B cell (primary cell): ENCODE measurements around the gene TMEM156. TPM values are rescaled to one million over a fixed set of nuclear protein-coding genes. Genes with fewer than 3 reads are reported as not detected.

ENCODE experiments used
- ATAC-seq: fragments of 200-7000 bp; cut with Tn5 transposase; one replicate; pipeline ENCODE4 v1.10.0; 2021; ENCODE audit warnings: low read depth, mild to moderate bottlenecking, moderate number of reproducible peaks, moderate library complexity
- CTCF ChIA-PET: fragments of 350-600 bp; sonication (Branson Sonifier 250); formaldehyde crosslinking; loops from one replicate; lab custom pipeline; 2021; ENCODE audit warnings: antibody characterized with exemption, inconsistent platforms; lab: Charles Lee
- POLR2A ChIA-PET: fragments of 350-600 bp; sonication (Branson Sonifier 250); formaldehyde crosslinking; loops from one replicate; lab custom pipeline; 2021; ENCODE audit warnings: antibody characterized with exemption; lab: Charles Lee
- DNase-seq: peaks from one replicate; pipeline ENCODE4 v3.0.0; 2013
- H2AFZ ChIP-seq: 2 replicates; pipeline ENCODE4 v1.6.1; 2012; ENCODE audit warnings: mild to moderate bottlenecking, low read depth, low read length; ENCODE audit not compliant: insufficient read depth, poor library complexity, severe bottlenecking
- H3K27ac ChIP-seq, 2 donors: 1 replicate in 1 of 2; 2 replicates in 1 of 2; pipeline ENCODE4 v1.5.1; 2012 to 2013; ENCODE audit warnings: low read length in 2 of 2, mild to moderate bottlenecking in 2 of 2, moderate library complexity in 1 of 2
- H3K27me3 ChIP-seq, 4 experiments: fragments of 200-600 bp in 1 of 4; sonication (generic) in 1 of 4; replicated peaks in 1 of 4; 1 replicate in 2 of 4; 2 replicates in 2 of 4; pipeline versions ENCODE4 v1.6.1 to v1.7.0; 2013 to 2016; ENCODE audit warnings: low read length in 3 of 4, mild to moderate bottlenecking in 2 of 4, mixed read lengths in 1 of 4, moderate library complexity in 1 of 4; ENCODE audit not compliant: insufficient read depth in 4 of 4, control insufficient read depth in 3 of 4; ENCODE audit errors: control extremely low read depth in 1 of 4
- H3K36me3 ChIP-seq, 2 experiments: replicated peaks in 1 of 2; 1 replicate in 1 of 2; 2 replicates in 1 of 2; pipeline versions ENCODE4 v1.6.1 to v1.7.1; 2013; ENCODE audit warnings: low read length in 1 of 2; ENCODE audit not compliant: insufficient read depth in 2 of 2, control insufficient read depth in 1 of 2; ENCODE audit errors: control extremely low read depth in 1 of 2, extremely low read depth in 1 of 2
- H3K4me1 ChIP-seq, 2 donors: fragments of 200-600 bp in 1 of 2; sonication (generic) in 1 of 2; 1 replicate in 1 of 2; 2 replicates in 1 of 2; pipeline versions ENCODE4 v1.5.1 to v1.6.1; 2013 to 2017; ENCODE audit warnings: low read length in 2 of 2; ENCODE audit not compliant: control insufficient read depth in 2 of 2, insufficient read depth in 2 of 2
- H3K4me2 ChIP-seq: replicated peaks from 2 replicates; pipeline ENCODE3; 2012; ENCODE audit warnings: mild to moderate bottlenecking, low read depth, low read length; ENCODE audit not compliant: poor library complexity, severe bottlenecking
- H3K4me3 ChIP-seq, 5 experiments: fragments of 200-600 bp in 1 of 5; sonication (generic) in 1 of 5; 1 replicate in 3 of 5; 2 replicates in 2 of 5; pipeline versions ENCODE4 v1.5.1 to v1.7.0; 2011 to 2016; ENCODE audit warnings: low read length in 4 of 5, mild to moderate bottlenecking in 4 of 5, low read depth in 2 of 5, control low read depth in 1 of 5, moderate library complexity in 1 of 5; ENCODE audit not compliant: insufficient read depth in 1 of 5; ENCODE audit errors: control extremely low read depth in 1 of 5, extremely low read depth in 1 of 5
- H3K79me2 ChIP-seq: fragments of 200-600 bp; sonication (generic); one replicate; pipeline ENCODE4 v1.6.0; 2016; ENCODE audit warnings: low read length; ENCODE audit not compliant: control insufficient read depth, insufficient read depth
- H3K9ac ChIP-seq: fragments of 200-600 bp; sonication (generic); 2 replicates; pipeline ENCODE4 v1.6.1; 2017; ENCODE audit warnings: mild to moderate bottlenecking, low read length, moderate library complexity
- H3K9me3 ChIP-seq, 3 donors: one replicate each; pipeline versions ENCODE4 v1.6.1 to v1.7.1; 2013; ENCODE audit warnings: low read length in 2 of 3; ENCODE audit not compliant: control insufficient read depth in 2 of 3, insufficient read depth in 1 of 3; ENCODE audit errors: control extremely low read depth in 1 of 3
- H4K20me1 ChIP-seq: 2 replicates; pipeline ENCODE4 v1.6.0; 2012; ENCODE audit warnings: mild to moderate bottlenecking, low read length; ENCODE audit not compliant: insufficient read depth, control insufficient read depth, poor library complexity, severe bottlenecking
- H3K27ac Mint-ChIP-seq: one replicate; pipeline ENCODE4 v1.8.0; 2021; ENCODE audit warnings: mixed read lengths
- H3K27me3 Mint-ChIP-seq: one replicate; pipeline ENCODE4 v1.8.0; 2021; ENCODE audit warnings: mixed read lengths
- H3K4me1 Mint-ChIP-seq: one replicate; pipeline ENCODE4 v1.8.0; 2021; ENCODE audit warnings: mixed read lengths
- H3K4me3 Mint-ChIP-seq: one replicate; pipeline ENCODE4 v1.8.0; 2021; ENCODE audit warnings: mixed read lengths
- H3K9me3 Mint-ChIP-seq: one replicate; pipeline ENCODE4 v1.8.0; 2022; ENCODE audit warnings: mixed read lengths; ENCODE audit not compliant: insufficient read depth
- CTCF ChIP-seq: fragments of 200-600 bp; IDR thresholded peaks from one replicate; pipeline ENCODE4 v1.8.0; 2022; ENCODE audit warnings: antibody characterized with exemption, mild to moderate bottlenecking
- EZH2 ChIP-seq: IDR thresholded peaks from 2 replicates; pipeline ENCODE4 v1.6.1; 2012; ENCODE audit warnings: borderline replicate concordance, low read depth, mild to moderate bottlenecking, moderate library complexity, low read length; ENCODE audit not compliant: insufficient read depth, poor library complexity, severe bottlenecking
- WGBS: methylation state at CpG from one replicate; pipeline ENCODE4 v1.1.5; 2013; ENCODE audit warnings: missing lambda C conversion rate; ENCODE audit not compliant: insufficient coverage; 5-methylcytosine and 5-hydroxymethylcytosine counted together
- intact Hi-C: fragments of 100-400 bp; cut with micrococcal nuclease; formaldehyde crosslinking; loops from one replicate; pipeline ENCODE4 v1.10.0; 2022
- polyA plus RNA-seq: library from polyadenylated mRNA; depleted of rRNA; stranded (reverse); fragments of >200 nt; gene quantifications from 2 replicates; pipeline ENCODE4 v1.2.3, GENCODE V29; 2012
- total RNA-seq, 2 donors: library from RNA; stranded (reverse); fragments of 120-200 nt in 1 of 2; gene quantifications; 1 replicate in 1 of 2; 2 replicates in 1 of 2; pipeline versions ENCODE4 v1.2.3 to v1.2.4, GENCODE V29; 2013 to 2022

TMEM156 gene
- total and polyA plus RNA-seq, 2 donors (not counting 1 experiment from before 2014, with no cell fraction given) = 58.4 to 59.9 TPM

GRCh38 chr4:39066371-39066770 lies 34.2 kb upstream of the TMEM156 start:
- CTCF ChIA-PET = interaction anchor here (1.5 kb wide), 1 partner anchor 307 kb away, joined by 3 read pairs; no protein-coding TSS in a partner anchor
- Histone ChIP-seq H3K4me3 (no peak overlapping the region), H3K9me3 (no peaks in the 10 kb centered on the region), H3K27me3 (no peaks in the 10 kb centered on the region), H3K27ac (no peak overlapping the region), H3K4me2 (no peak overlapping the region), H3K4me1 (peaks cover 10 to 15% of the 10 kb centered on the region in 2 donors), H4K20me1 (peaks cover 43% of the 10 kb centered on the region), H3K79me2 (peaks cover 87% of the 10 kb centered on the region), H2AFZ (no peak overlapping the region), H3K9ac (no peak overlapping the region), H3K36me3 (no peaks in the 10 kb centered on the region)
- no CpG with 5 or more reads among the region's 2 CpGs for WGBS
- no peak overlapping the region for H3K27ac Mint-ChIP-seq
- no peak overlapping the region for H3K4me3 Mint-ChIP-seq
- intact Hi-C loops = no loop called here
- peaks cover 53% of the 10 kb centered on the region for H3K4me1 Mint-ChIP-seq
- ATAC-seq (no peak), DNase-seq (no peak)
- H3K27me3 Mint-ChIP-seq = no peaks in the 10 kb centered on the region
- no peaks in the 10 kb centered on the region for H3K9me3 Mint-ChIP-seq
- POLR2A ChIA-PET = no interaction called here
- no peak for TF ChIP-seq EZH2
- no peak for TF ChIP-seq CTCF

- Histone ChIP-seq H2AFZ (no peak overlapping the region), H3K4me3 (no peak overlapping the region), H3K4me2 (no peak overlapping the region), H3K79me2 (peaks cover 92% of the 10 kb centered on the region), H3K9me3 (no peaks in the 10 kb centered on the region), H4K20me1 (peaks cover 50% of the 10 kb centered on the region), H3K36me3 (peaks cover 0 to 3% of the 10 kb centered on the region in 2 experiments), H3K27me3 (no peaks in the 10 kb centered on the region), H3K27ac (no peak overlapping the region), H3K9ac (no peak overlapping the region), H3K4me1 (peaks cover 10 to 23% of the 10 kb centered on the region in 2 donors)
- intact Hi-C loops = loop anchor here (5.0 kb wide), 1 partner anchor 46 kb away; no protein-coding TSS in a partner anchor
- CTCF ChIA-PET = interaction anchor here (1.9 kb wide), 1 partner anchor 19 kb away, joined by 6 read pairs; no protein-coding TSS in a partner anchor
- Mint-ChIP-seq H3K4me3 (no peak overlapping the region), H3K4me1 (peaks cover 46% of the 10 kb centered on the region), H3K27me3 (no peaks in the 10 kb centered on the region), H3K27ac (no peak overlapping the region), H3K9me3 (no peaks in the 10 kb centered on the region)
- ATAC-seq = no peak
- POLR2A ChIA-PET = no interaction called here
- no peak for TF ChIP-seq EZH2
- TF ChIP-seq CTCF = no peak
- no peak for DNase-seq
These were observed 31.2 kb upstream of the TMEM156 start for GRCh38 chr4:39063430-39063829.
